SU-DHL-6 (cell line): ENCODE data around the gene EPHA6.

Experiments used
- EZH2phosphoT487 ChIP-seq: fragments of 200-600 bp; sonication (generic), shearing (Covaris generic); conservative IDR thresholded peaks from 2 replicates; pipeline ENCODE4 v1.6.1; 2018; ENCODE audit warnings: mild to moderate bottlenecking, antibody characterized with exemption, low read length, moderate library complexity, mixed read lengths
- TF ChIP-seq, protein P1 (sequence below): fragments of 200-600 bp; sonication (generic); IDR thresholded peaks from one replicate; pipeline ENCODE4 v1.5.1; 2017; ENCODE audit warnings: antibody characterized with exemption, mild to moderate bottlenecking, low read length, moderate library complexity; ENCODE audit not compliant: insufficient read depth, poor library complexity, severe bottlenecking

DNA sequence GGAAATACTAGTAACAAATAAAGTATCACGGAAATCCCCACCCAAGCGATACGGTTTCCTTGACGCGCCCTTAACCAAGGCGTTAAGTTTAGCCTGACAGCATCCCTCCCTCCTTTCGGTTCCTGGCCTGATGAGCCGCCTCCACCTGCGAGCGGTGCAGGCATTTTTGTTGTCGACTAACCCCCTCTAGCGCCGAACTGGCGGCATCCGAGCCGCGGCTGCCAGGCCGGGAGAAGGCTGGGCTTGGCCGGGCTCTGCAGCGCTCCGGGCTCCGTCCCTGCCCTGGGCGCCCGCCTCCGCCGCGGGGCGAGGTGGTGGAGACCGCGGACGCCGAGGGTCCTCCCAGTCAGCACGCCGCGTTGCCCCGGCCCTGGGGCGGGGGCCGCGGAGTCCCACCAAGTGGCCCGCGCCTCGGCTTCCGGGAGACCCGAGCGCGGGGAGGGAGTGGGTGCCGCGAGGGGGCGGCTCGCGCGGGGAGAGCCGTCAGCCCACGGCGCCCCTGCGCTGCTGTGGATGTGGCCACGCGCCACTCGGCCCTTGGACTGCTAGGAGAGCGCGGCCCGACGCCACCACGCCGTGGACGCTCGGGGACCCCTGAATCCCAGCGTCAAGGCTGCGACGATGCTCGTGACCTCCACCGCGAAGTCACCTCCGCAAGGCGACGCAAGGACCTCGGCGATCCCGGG, 1.1 kb upstream of the EPHA6 start:
- TF ChIP-seq, protein P1, sequence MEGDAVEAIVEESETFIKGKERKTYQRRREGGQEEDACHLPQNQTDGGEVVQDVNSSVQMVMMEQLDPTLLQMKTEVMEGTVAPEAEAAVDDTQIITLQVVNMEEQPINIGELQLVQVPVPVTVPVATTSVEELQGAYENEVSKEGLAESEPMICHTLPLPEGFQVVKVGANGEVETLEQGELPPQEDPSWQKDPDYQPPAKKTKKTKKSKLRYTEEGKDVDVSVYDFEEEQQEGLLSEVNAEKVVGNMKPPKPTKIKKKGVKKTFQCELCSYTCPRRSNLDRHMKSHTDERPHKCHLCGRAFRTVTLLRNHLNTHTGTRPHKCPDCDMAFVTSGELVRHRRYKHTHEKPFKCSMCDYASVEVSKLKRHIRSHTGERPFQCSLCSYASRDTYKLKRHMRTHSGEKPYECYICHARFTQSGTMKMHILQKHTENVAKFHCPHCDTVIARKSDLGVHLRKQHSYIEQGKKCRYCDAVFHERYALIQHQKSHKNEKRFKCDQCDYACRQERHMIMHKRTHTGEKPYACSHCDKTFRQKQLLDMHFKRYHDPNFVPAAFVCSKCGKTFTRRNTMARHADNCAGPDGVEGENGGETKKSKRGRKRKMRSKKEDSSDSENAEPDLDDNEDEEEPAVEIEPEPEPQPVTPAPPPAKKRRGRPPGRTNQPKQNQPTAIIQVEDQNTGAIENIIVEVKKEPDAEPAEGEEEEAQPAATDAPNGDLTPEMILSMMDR = no peak
- no peak for TF ChIP-seq EZH2phosphoT487
